A673 (cell line): ENCODE measurements around the gene SPATA32. TPM values are rescaled to one million over a fixed set of nuclear protein-coding genes. Genes with fewer than 3 reads are reported as not detected.

ENCODE experiments used
- BruUV-seq: library from RNA; stranded (reverse); fragments of 400-500 nt; replicated peaks from 2 replicates; lab custom pipeline; 2021; lab: Mats Ljungman, UMichigan
- CTCF ChIA-PET: fragments of 300-600 bp; sonication (Branson Sonifier 250); formaldehyde crosslinking; loops from one replicate; lab custom pipeline; 2022; ENCODE audit warnings: antibody characterized with exemption; lab: Charles Lee
- POLR2A ChIA-PET: fragments of 300-600 bp; sonication (Branson Sonifier 250); formaldehyde crosslinking; loops from one replicate; lab custom pipeline; 2022; ENCODE audit warnings: antibody characterized with exemption; ENCODE audit not compliant: low non-redundant PET; lab: Charles Lee
- DNase-seq: peaks from one replicate; pipeline ENCODE4 v3.0.0-alpha.2; 2015; ENCODE audit warnings: low spot score
- H3K27ac ChIP-seq: fragments of 200-600 bp; sonication (generic); 2 replicates; pipeline ENCODE4 v1.5.1; 2016; ENCODE audit warnings: mixed run types, low read depth, mild to moderate bottlenecking, mixed read lengths, antibody characterized with exemption, low read length; ENCODE audit not compliant: poor library complexity, severe bottlenecking
- H3K27me3 ChIP-seq: fragments of 200-600 bp; sonication (generic); replicated peaks from 2 replicates; pipeline ENCODE4 v1.6.1; 2017; ENCODE audit warnings: mixed run types, low read depth, mild to moderate bottlenecking, mixed read lengths, antibody characterized with exemption, low read length; ENCODE audit not compliant: insufficient read depth, poor library complexity
- H3K36me3 ChIP-seq: fragments of 200-600 bp; sonication (generic); 2 replicates; pipeline ENCODE4 v1.6.1; 2016; ENCODE audit warnings: mixed run types, mild to moderate bottlenecking, mixed read lengths, antibody characterized with exemption, low read length; ENCODE audit not compliant: insufficient read depth, poor library complexity, severe bottlenecking
- H3K4me1 ChIP-seq: fragments of 200-600 bp; sonication (generic); 2 replicates; pipeline ENCODE4 v1.6.1; 2017; ENCODE audit warnings: mixed run types, mild to moderate bottlenecking, mixed read lengths, antibody characterized with exemption, low read length; ENCODE audit not compliant: insufficient read depth, poor library complexity, severe bottlenecking
- H3K4me3 ChIP-seq: fragments of 200-600 bp; sonication (generic); 2 replicates; pipeline ENCODE4 v1.5.1; 2016; ENCODE audit warnings: low read depth, mixed run types, mild to moderate bottlenecking, mixed read lengths, low read length; ENCODE audit not compliant: poor library complexity, severe bottlenecking
- H3K9me3 ChIP-seq: fragments of 200-600 bp; sonication (generic); 2 replicates; pipeline ENCODE4 v1.6.1; 2016; ENCODE audit warnings: mixed run types, low read depth, mild to moderate bottlenecking, mixed read lengths, antibody characterized with exemption, low read length; ENCODE audit not compliant: poor library complexity, severe bottlenecking
- EZH2 ChIP-seq: fragments of 200-600 bp; sonication (generic); IDR thresholded peaks from 2 replicates; pipeline ENCODE4 v1.6.1; 2017; ENCODE audit warnings: borderline replicate concordance, low read depth, mild to moderate bottlenecking, mixed read lengths, antibody characterized with exemption, low read length; ENCODE audit not compliant: poor library complexity, severe bottlenecking
- intact Hi-C: fragments of 100-400 bp; cut with micrococcal nuclease; formaldehyde crosslinking; loops from one replicate; pipeline ENCODE4 v1.10.0; 2022; ENCODE audit not compliant: unreplicated experiment
- total RNA-seq: library from RNA; stranded (reverse); gene quantifications from 2 replicates; pipeline ENCODE4 v1.2.3, GENCODE V29; 2021
- TF ChIP-seq, protein P1 (sequence below): fragments of 300-800, 200-600 bp; sonication (generic); conservative IDR thresholded peaks from 2 replicates; pipeline ENCODE4 v1.5.1; 2017; ENCODE audit warnings: low read depth, mild to moderate bottlenecking, antibody characterized with exemption, low read length, moderate library complexity, mixed read lengths

Gene SPATA32
- total RNA-seq, 1 experiment from 2014 or later = not detected

- BruUV-seq = no TSS peak
- H3K9me3 ChIP-seq = no peaks in the 10 kb centered on the region
- H3K27me3 ChIP-seq = no peaks in the 10 kb centered on the region
- no peak for TF ChIP-seq EZH2
- TF ChIP-seq, protein P1, sequence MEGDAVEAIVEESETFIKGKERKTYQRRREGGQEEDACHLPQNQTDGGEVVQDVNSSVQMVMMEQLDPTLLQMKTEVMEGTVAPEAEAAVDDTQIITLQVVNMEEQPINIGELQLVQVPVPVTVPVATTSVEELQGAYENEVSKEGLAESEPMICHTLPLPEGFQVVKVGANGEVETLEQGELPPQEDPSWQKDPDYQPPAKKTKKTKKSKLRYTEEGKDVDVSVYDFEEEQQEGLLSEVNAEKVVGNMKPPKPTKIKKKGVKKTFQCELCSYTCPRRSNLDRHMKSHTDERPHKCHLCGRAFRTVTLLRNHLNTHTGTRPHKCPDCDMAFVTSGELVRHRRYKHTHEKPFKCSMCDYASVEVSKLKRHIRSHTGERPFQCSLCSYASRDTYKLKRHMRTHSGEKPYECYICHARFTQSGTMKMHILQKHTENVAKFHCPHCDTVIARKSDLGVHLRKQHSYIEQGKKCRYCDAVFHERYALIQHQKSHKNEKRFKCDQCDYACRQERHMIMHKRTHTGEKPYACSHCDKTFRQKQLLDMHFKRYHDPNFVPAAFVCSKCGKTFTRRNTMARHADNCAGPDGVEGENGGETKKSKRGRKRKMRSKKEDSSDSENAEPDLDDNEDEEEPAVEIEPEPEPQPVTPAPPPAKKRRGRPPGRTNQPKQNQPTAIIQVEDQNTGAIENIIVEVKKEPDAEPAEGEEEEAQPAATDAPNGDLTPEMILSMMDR = no peak
- H3K4me1 ChIP-seq = no peaks in the 10 kb centered on the region
- intact Hi-C loops = no loop called here
- DNase-seq = peak; percentile 82
- peak overlapping the region; percentile 37 for H3K27ac ChIP-seq
- peak overlapping the region; percentile 53 for H3K4me3 ChIP-seq
- CTCF ChIA-PET = no interaction called here
- POLR2A ChIA-PET = no interaction called here
- H3K36me3 ChIP-seq = no peaks in the 10 kb centered on the region
Observed at GRCh38 chr17:45247429-45248131, 14.3 kb downstream of the SPATA32 start.

GRCh38 chr17:45246861-45247428, 14.9 kb downstream of the SPATA32 start:
- DNase-seq = peak; percentile 58
- TF ChIP-seq, protein P1 = peak; percentile 53
- no peak for TF ChIP-seq EZH2
- intact Hi-C loops = no loop called here
- Histone ChIP-seq H3K9me3 (no peaks in the 10 kb centered on the region), H3K27ac (peak overlapping the region; percentile 37), H3K36me3 (no peaks in the 10 kb centered on the region), H3K27me3 (no peaks in the 10 kb centered on the region), H3K4me1 (no peaks in the 10 kb centered on the region), H3K4me3 (peak overlapping the region; percentile 53)
- CTCF ChIA-PET = no interaction called here
- BruUV-seq = no TSS peak
- POLR2A ChIA-PET = no interaction called here

DNA sequence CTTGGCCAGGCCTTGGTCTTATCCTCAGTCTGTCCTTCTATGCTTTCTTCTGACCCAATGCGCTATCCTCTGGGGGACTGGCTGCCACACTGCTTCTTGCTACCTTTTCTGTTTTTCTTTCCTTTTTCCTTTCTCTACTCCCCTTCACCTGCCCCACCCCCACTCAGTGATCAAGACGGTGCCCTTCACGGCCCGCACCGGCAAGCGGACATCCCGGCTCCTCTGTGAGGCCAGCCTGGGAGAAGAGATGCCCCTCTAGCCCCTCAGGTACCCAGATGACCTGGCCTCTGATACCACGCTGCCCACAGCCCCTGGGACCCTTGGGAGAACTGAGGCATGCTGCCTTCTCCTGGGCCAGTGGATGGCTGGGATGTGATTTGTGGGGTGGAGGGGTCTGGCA, 15.6 kb downstream of the SPATA32 start:
- POLR2A ChIA-PET = no interaction called here
- intact Hi-C loops = no loop called here
- H3K4me3 ChIP-seq = peak overlapping the region; percentile 53

More for the DNA sequence above, 15.6 kb downstream of the SPATA32 start:
- no peaks in the 10 kb centered on the region for H3K9me3 ChIP-seq
- H3K4me1 ChIP-seq = no peaks in the 10 kb centered on the region
- H3K27ac ChIP-seq = no peak overlapping the region
- no peaks in the 10 kb centered on the region for H3K27me3 ChIP-seq
- BruUV-seq = no TSS peak
- no peak for DNase-seq
- TF ChIP-seq, protein P1 = no peak
- TF ChIP-seq EZH2 = no peak
- CTCF ChIA-PET = no interaction called here
- H3K36me3 ChIP-seq = no peaks in the 10 kb centered on the region
